ENCODE data around the gene DDX49.
"Not testable (repeated sequence)": the region's sequence is repeated elsewhere in the genome, so short reads cannot be mapped to it uniquely, and the experiment has no call there.

DDX49 gene

DNA sequence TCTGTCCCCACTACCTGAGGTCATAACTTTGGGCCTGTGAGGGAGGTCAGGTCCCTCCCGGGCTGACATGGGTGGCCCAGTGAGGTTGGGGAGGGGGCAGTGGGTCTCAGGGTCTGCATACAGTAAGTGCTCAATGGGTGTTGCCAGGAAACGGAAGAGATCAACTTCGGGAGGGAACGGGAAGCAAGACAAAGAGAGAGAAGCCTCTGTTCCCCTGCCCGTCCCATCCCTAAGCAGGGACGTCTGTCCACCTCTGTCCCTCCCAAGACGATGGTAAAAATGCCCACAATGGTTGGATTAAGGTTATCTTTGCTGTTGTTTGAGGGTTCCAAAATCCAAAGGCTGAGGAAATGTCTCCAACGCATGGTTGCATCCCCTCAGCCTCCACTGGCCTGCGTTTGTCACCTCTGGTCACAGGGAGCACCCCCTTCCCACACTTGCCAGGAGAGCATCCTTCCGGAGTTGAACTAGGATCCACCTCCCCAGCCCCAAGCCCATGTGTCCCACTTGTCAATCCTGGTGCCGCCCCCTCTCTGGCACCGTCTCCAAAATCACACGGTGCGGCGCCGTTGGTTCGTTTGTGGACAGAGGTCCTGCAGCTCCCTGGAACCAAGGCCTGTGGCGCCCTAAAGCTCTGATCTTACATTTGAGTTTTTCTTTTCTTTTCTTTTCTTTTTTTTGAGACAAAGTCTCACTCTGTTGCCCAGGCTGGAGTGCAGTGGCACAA is 22.3 kb downstream of the DDX49 start:
- peak in 4 of 58 donors; percentile 5 to 8 (median 6) for DNase-seq

DNA sequence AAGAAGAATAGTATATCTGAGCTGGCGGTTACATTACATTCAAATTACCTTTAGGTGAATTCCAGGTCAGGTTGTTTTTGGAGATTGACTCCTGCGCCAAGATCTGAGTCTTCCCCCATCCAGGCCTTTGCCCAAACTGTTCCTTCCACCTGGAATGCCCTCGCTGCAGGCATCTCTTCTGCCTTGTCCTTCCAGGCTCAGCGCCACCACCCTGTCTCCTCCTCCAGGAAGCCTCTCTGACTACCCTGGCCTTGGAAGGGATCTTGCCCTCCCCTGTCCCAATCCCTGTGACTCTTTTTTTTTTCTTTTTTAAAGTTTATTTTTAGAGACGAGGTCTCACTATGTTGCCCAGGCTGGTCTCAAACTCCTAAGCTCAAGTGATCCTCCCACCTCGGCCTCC is 23.2 kb downstream of the DDX49 start:
- no peak for DNase-seq

DNA sequence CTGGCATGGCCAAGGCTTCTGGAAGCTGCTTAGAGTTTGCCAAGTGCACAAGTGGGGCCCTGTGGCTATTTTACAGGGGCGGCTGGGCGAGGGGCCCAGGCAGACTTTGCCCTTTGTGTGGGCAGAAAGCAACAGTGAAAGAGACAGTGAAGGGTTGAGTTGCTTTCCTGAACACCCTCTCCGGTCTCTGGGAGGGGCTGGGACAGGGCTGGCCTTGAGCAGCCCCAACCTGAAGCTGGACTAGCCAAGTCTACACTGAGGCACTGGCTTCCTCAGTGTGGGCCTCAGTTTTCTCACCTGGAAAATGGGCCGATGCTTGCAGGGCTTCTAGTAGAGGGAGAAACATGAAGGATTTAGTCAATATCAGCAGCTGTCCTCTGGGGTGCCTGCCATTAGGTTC is 23.9 kb downstream of the DDX49 start:
- DNase-seq: peak in 5 of 58 donors; percentile 10 to 50 (median 16)

- no peak for DNase-seq
Measured at GRCh38 chr19:18945297-18945696, 25.8 kb downstream of the DDX49 start.

DNA sequence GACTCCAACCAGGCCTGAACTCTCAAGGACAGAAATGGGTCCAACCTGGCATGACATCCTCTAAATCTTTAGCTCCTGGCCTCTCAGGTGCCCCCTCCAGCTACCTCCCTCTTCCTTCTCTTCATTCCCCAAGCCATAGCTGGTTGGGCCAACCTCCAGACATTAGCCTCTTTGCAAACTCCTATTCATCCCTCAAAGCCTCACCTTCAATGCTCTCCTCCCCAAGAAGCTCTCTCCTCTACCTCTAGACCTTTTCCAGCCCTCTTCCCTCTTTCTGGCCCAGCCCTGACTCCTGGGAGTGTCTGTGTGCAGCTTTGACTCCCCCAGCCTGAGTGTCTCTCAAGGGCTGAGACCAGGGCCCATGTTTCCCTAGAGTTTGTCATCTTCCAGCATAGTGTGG is 26.8 kb downstream of the DDX49 start:
- DNase-seq: no peak

DNA sequence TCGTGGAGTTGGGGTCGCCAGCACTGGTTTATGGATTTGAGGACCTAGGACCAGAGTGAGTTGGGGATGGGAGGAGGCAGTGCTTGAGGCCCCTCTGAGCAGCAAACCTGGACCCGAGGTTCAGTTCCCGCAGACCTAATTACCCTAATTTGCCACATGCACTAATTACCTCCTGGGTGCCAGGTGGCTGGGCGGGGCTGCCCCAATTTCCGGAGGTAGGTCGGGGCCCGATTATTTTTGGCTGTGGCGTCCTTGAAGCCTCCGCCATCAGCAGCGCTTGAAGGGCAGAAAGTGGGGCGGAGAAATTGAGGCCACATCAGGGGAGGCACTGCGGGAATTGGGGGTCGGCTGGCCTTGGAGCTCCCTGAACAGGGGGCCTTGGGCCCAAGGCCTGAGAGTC is 27.4 kb downstream of the DDX49 start:
- DNase-seq: no peak

DNA sequence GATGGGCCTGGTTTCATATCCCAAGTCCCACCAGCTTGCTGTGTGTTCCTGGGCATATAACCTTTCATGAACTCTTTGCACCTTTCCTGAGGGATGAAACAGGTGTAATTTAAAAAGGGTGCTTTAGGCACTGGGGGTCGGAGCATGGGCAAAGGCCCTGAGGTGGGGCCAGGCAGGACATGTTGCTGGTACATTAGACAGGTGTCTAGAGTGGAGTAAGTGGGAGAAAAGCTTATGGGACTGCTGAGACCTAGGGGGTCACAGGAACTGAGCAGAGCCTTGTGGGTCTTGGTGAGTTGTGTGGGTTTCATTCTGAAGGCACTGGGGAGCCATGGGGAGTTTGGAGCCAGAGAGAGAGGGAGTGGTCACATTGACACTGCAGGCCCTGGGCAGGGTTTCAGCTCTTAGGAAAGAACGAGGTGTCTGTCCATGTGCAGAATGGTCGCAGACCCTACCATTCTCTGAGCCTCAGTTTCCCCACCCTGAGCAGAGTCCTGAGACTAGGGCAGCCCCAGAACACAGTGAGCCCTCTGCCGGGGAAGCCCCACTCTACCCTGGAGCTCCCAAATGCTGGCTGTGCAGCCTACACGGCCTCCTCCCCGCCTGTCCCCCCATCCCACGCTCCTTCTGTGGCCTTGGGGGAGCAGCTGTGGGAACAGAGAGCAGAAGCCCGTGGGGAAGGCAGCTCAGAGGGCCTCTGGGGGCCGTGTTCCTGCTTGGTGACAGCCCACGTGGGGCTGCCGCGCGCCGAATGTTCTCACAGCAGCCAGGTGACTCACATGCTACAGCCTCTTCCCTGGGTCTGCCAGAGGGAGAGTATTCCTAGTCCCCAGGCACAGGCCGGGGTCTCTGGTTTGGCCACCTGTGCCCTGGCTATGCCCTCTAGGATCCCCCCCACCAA is 28.8 kb downstream of the DDX49 start:
- peak in 16 of 58 donors; percentile 3 to 56 (median 13) for DNase-seq

DNA sequence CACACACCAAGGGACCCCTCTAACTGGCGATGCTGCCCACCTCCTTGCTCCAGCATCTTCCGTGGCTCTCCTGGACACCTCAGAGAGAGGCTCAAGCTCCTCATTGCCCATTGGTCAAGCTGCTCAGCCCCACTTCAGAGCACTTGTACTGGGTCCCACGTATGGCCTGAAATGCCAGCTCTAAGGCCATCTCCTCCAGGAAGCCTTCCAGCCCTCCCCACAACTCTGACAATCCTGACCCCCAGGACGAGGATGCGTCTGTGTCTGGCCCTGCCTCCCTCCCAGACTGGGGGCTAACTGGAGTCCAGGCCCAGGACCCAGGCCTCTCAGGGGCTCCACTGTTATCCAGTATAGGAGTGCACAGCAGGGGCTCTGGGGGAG is 29.5 kb downstream of the DDX49 start:
- no peak for DNase-seq

DNA sequence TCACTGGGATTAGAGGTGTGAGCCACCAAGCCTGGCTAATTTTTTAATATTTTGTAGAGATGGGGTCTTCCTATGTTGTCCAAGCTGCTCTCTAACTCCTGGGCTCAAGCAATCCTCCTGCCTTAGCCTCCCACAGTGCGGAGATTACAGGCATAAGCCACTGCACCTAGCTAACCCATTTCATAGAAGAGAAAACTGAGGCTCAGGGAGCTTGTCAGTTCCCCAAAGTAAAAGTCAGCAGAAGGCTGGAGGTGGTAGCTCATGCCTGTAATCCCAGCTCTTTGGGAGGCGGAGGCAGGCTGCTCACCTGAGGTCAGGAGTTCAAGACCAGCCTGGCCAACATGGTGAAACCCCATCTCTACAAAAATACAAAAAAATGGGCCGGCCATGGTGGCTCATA is 30.3 kb downstream of the DDX49 start:
- DNase-seq: no peak

DNA sequence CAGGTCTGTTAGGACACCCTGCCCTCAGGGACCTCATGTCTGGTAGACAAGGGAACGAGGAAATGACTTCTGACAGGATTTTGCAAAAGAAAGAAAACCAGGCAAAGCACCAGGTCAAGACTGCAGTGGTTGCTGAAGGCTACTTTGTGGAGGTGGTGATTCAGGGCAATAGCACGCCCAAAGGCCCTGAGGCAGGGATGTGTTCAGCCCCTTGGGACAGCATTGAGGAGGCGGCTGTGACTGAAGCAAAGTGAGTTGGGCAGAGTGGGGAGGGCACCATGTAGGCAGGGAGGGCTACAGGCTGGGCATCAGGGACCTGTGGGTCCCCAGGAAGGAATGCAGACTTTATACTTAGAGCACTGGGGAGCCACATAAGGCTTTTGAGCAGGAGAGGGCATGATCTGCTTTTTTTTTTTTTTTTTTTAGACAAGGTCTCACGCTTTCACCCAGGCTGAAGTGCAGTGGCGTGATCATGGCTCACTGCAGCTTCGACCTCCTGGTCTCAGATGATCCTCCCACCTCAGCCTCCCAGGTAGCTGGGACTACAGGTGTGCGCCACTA is 32.3 kb downstream of the DDX49 start:
- no peak for DNase-seq

- not testable (repeated sequence) for DNase-seq
Measured at GRCh38 chr19:18952364-18953003, 33.0 kb downstream of the DDX49 start.

DNA sequence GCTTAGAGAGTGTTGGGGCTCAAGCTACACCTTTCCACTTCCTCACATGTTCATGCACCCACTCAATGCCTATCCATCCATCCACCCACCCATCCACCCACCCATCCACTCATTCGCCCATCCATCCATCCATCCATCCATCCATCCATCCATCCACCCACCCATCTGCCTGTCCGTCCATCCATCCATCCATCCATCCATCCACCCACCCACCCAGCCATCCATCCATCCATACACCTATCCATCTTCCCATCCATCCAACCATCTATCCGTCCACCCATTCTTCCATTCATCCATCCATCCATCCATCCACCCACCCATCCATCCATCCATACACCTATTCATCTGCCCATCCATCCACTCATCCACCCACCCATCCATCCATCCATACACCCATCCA is 34.6 kb downstream of the DDX49 start:
- no peak for DNase-seq

- no peak for DNase-seq
Measured at GRCh38 chr19:18955042-18955441, 35.5 kb downstream of the DDX49 start.

- no peak for DNase-seq
Measured at GRCh38 chr19:18960370-18960769, 40.9 kb downstream of the DDX49 start.

DNA sequence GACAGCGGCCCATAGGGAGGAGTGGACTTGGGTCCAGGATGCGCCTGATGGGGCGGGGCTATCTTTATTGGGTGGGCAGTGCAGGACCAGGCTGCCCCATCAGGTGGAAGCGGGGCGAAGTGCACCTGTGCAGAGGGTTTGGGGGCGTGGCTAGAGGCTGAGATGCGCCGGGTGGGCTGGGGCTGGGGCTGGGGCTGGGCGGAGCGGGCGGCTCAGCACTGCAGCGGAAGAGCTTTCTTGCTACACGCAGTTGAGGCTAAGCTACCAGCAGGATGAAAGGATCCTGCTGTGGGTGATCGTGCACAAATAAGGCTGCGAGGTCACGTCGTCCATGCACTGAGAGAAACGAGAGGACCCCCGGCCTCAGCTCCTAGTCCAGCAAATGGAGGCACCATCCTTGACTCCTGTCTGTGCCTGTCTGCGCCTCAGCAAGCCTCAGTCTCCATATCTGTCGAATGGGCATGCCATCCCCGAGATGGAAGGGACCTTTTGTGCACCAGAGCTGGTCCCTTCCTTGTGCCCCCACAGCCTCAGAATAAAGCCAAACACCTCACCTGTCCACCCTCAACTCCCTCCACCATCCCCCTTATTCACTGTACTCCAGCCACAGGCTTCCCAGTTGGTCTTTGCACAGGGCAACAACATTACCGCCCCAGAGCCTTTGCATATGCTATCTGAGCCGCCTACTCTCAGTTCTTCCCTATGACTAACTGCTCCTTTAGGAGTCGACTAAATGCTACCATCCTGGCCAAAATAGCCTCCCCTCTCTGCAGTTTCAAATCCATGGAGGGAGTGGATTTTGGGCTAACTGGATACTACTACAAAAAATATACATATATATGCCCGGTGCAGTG is 42.5 kb downstream of the DDX49 start:
- DNase-seq: no peak

DNA sequence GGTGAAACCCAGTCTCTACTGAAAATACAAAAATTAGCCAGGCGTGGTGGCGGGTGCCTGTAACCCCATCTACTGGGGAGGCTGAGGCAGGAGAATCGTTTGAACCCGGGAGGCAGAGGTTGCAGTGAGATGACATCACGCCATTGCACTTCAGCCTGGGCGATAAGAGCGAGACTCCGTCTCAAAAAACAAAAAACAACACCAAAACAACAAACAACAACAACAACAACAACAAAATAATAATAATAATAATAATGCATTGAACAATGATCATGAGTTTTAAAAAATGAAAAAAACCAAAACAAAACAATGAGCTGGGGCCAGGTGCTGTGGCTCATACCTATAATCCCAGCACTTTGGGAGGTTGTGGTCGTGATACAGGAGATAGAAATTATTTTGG is 44.6 kb downstream of the DDX49 start:
- no peak for DNase-seq

DNA sequence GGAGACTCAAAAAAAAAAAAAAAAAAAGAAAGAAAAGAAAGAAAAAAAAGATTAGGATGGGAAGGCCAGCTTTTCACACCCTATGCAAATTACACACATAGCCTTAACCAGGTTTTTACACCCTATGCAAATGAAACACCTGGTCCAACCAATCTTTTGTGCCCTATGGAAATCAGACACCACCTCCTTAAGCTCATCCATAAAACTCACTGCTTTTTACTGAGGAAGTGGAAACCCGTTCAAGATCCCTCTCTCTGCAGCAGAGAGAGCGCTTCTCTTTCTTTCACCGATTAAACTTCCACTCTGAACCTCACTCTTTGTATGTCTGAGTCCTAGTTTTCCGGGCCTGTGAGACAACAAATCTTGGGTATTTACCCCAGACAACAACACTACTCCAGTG is 46.8 kb downstream of the DDX49 start:
- DNase-seq: no peak

DNA sequence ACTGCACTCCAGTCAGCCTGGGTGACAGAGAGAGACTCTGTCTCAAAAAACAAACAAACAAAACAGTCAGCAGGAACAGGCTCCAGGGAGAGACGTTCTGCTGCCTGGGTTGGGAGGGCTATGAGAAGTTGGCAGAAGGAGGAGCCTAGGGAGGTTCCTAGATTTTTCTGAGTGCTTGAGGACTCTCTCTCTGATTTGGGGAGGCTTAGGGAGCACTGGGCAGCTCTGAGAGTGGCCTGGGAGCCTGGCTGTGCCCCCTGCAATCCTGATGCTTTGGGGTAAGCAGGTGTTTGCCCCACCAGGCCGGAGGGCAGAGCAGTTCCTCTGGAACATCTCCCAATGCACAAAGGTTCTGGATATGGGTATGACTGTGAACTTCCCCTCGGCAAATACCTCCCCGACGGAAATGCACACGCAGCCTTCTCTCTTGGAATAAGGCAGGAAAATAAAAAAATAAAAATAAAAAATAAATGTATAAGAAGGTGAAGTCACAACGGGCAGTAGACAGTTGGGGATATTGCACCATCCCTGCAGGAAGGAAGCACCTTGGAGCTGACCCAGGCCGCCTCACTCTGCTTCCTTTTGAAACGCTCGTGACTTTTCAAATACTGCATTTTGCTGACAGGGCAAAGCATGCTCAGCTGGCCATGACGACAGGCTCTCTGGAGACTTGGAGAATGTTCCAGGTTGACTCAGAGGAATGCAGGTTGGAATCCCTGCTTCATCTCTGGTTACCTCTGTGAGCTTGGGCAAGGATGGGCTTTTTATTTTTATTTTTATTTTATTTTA is 48.0 kb downstream of the DDX49 start:
- DNase-seq: peak in 8 of 58 donors; percentile 0 to 27 (median 12)

DNA sequence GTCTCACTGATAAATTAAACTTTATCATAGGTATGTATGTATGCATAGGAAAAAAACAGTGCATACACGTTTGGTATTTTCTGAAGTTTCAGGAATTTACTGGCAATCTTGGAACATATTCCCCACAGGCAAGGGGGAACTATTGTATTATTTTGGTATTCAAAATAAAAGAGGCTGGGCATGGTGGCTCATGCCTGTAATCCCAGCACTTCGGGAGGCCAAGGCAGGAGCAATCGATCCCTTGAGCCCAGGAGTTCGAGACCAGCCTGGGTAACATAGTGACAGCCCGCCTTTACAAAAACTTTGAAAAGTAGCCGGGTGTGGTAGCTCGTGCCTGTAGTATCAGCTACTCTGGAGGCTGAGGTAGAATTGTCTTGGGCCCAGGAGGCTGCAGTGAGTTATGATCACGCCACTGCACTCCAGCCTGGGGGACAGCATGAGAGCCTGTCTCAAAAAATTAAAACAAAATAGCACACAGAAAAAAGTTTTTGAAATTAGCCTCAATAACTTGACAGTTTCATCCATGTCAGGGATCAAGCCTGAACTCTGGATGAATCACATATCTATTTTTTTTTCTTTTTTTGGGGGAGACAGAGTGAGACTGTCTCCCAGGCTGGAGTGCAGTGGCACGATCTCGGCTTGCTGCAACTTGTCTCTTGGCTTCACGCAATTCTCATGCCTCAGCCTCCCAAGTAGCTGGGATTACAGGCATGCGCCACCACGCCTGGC is 50.6 kb downstream of the DDX49 start:
- no peak for DNase-seq
